Fibroblast of mammary gland (primary cell): ENCODE measurements around the gene CSNK1G2.

Experiments used
- DNase-seq: peaks from one replicate; pipeline ENCODE4 v3.0.0-alpha.2; 2010; ENCODE audit warnings: low read depth
- H3K4me3 ChIP-seq: 2 replicates; pipeline ENCODE4 v1.5.1; 2011; ENCODE audit warnings: low read depth, mild to moderate bottlenecking, low read length, moderate library complexity; ENCODE audit not compliant: control insufficient read depth
- CTCF ChIP-seq: conservative IDR thresholded peaks from 2 replicates; pipeline ENCODE4 v1.5.1; 2011; ENCODE audit warnings: low read depth, low read length, inconsistent platforms; ENCODE audit not compliant: control insufficient read depth, insufficient read depth

CSNK1G2 gene

GRCh38 chr19:1942934-1943555 is 2.1 kb downstream of the CSNK1G2 start:
- TF ChIP-seq CTCF: no peak
- DNase-seq: no peak
- peak overlapping the region; percentile 76 for H3K4me3 ChIP-seq

GRCh38 chr19:1943661-1944087 is 2.7 kb downstream of the CSNK1G2 start:
- H3K4me3 ChIP-seq: no peak overlapping the region
- DNase-seq: no peak
- TF ChIP-seq CTCF: no peak

GRCh38 chr19:1944088-1944915 is 3.3 kb downstream of the CSNK1G2 start:
- TF ChIP-seq CTCF: no peak
- no peak for DNase-seq
- no peak overlapping the region for H3K4me3 ChIP-seq

- no peak for TF ChIP-seq CTCF
- no peak for DNase-seq
- H3K4me3 ChIP-seq: no peak overlapping the region
These were observed 4.1 kb downstream of the CSNK1G2 start for GRCh38 chr19:1944916-1945561.

- no peak overlapping the region for H3K4me3 ChIP-seq
- TF ChIP-seq CTCF: peak; percentile 51
- DNase-seq: peak; percentile 49
These were observed 4.9 kb downstream of the CSNK1G2 start for GRCh38 chr19:1945899-1946298.

GRCh38 chr19:1947651-1948209 is 6.8 kb downstream of the CSNK1G2 start:
- DNase-seq: no peak
- no peak overlapping the region for H3K4me3 ChIP-seq
- no peak for TF ChIP-seq CTCF
